ENCODE data around the gene AAMDC.
"Not testable (repeated sequence)": the region's sequence is repeated elsewhere in the genome, so short reads cannot be mapped to it uniquely, and the experiment has no call there.

Gene AAMDC

GRCh38 chr11:77822126-77822525, 1.2 kb downstream of the AAMDC start:
- not testable (repeated sequence) for DNase-seq

- DNase-seq, result no peak
Measured at GRCh38 chr11:77823775-77824174, 2.8 kb downstream of the AAMDC start.

- no peak for DNase-seq
Measured at GRCh38 chr11:77828926-77829325, 8.0 kb downstream of the AAMDC start.

- DNase-seq, result no peak
Measured at GRCh38 chr11:77833302-77833701, 12.4 kb downstream of the AAMDC start.

GRCh38 chr11:77842441-77843121, 21.6 kb downstream of the AAMDC start:
- no peak for DNase-seq

- not testable (repeated sequence) for DNase-seq
Measured at GRCh38 chr11:77843700-77844099, 22.8 kb downstream of the AAMDC start.

- no peak for DNase-seq
Measured at GRCh38 chr11:77851503-77851902, 30.6 kb downstream of the AAMDC start.

- DNase-seq, result no peak
Measured at GRCh38 chr11:77854838-77855237, 33.9 kb downstream of the AAMDC start.

GRCh38 chr11:77857906-77858457, 37.0 kb downstream of the AAMDC start:
- DNase-seq, result not testable (repeated sequence)

- DNase-seq, result not testable (repeated sequence)
Measured at GRCh38 chr11:77861444-77861843, 40.5 kb downstream of the AAMDC start.

- DNase-seq, result no peak
Measured at GRCh38 chr11:77865805-77866204, 44.9 kb downstream of the AAMDC start.

- DNase-seq, result no peak
Measured at GRCh38 chr11:77866336-77866735, 45.4 kb downstream of the AAMDC start.

- no peak for DNase-seq
Measured at GRCh38 chr11:77868744-77869143, 47.8 kb downstream of the AAMDC start.

GRCh38 chr11:77871855-77872254, 50.9 kb downstream of the AAMDC start:
- DNase-seq, result no peak

- DNase-seq, result no peak
Measured at GRCh38 chr11:77873345-77873744, 52.4 kb downstream of the AAMDC start.

- DNase-seq, result no peak
Measured at GRCh38 chr11:77874206-77874605, 53.3 kb downstream of the AAMDC start.

GRCh38 chr11:77876045-77876444, 55.1 kb downstream of the AAMDC start:
- no peak for DNase-seq

GRCh38 chr11:77878247-77878646, 57.3 kb downstream of the AAMDC start:
- peak; percentile 39 for DNase-seq

- DNase-seq, result peak; percentile 87
Measured at GRCh38 chr11:77879218-77879617, 58.3 kb downstream of the AAMDC start.

- no peak for DNase-seq
Measured at GRCh38 chr11:77882396-77882795, 61.5 kb downstream of the AAMDC start.

GRCh38 chr11:77883775-77884174, 62.8 kb downstream of the AAMDC start:
- peak; percentile 80 for DNase-seq

GRCh38 chr11:77884186-77884828, 63.4 kb downstream of the AAMDC start:
- DNase-seq, result no peak

- no peak for DNase-seq
Measured at GRCh38 chr11:77884829-77885190, 63.9 kb downstream of the AAMDC start.

GRCh38 chr11:77886401-77886800, 65.5 kb downstream of the AAMDC start:
- DNase-seq, result no peak

GRCh38 chr11:77889045-77889444, 68.1 kb downstream of the AAMDC start:
- not testable (repeated sequence) for DNase-seq
